Fibroblast of lung (primary cell): Measurements from ENCODE around the gene USP13. TPM values are rescaled to one million over a fixed set of nuclear protein-coding genes. Genes with fewer than 3 reads are reported as not detected.

Experiments used
- DNase-seq, 2 donors: peaks; one replicate each; pipeline versions ENCODE4 v3.0.0 to v3.0.0-alpha.2; 2010; ENCODE audit warnings: low read depth in 2 of 2
- H2AFZ ChIP-seq: 2 replicates; pipeline ENCODE4 v1.5.1; 2012; ENCODE audit warnings: low read length, control low read depth, inconsistent platforms
- H3K27ac ChIP-seq: 2 replicates; pipeline ENCODE4 v1.5.1; 2011; ENCODE audit warnings: low read length, control low read depth; ENCODE audit not compliant: insufficient read depth
- H3K27me3 ChIP-seq: 2 replicates; pipeline ENCODE4 v1.5.1; 2011; ENCODE audit warnings: mild to moderate bottlenecking, low read length; ENCODE audit not compliant: control insufficient read depth, insufficient read depth
- H3K36me3 ChIP-seq: 2 replicates; pipeline ENCODE4 v1.5.1; 2011; ENCODE audit warnings: low read length; ENCODE audit not compliant: control insufficient read depth, insufficient read depth
- H3K4me1 ChIP-seq: 2 replicates; pipeline ENCODE4 v1.5.1; 2011; ENCODE audit warnings: low read length; ENCODE audit not compliant: control insufficient read depth, insufficient read depth; ENCODE audit errors: extremely low read depth
- H3K4me2 ChIP-seq: 2 replicates; pipeline ENCODE4 v1.5.1; 2011; ENCODE audit warnings: low read length, control low read depth; ENCODE audit not compliant: insufficient read depth; ENCODE audit errors: extremely low read depth
- H3K4me3 ChIP-seq, 4 experiments: fragments of 200-600 bp in 1 of 4; sonication (generic) in 1 of 4; replicated peaks in 1 of 4; 2 replicates each; pipeline ENCODE4 v1.5.1; 2011 to 2016; ENCODE audit warnings: low read length in 4 of 4, low read depth in 3 of 4, mild to moderate bottlenecking in 3 of 4, control low read depth in 2 of 4, inconsistent platforms in 1 of 4, mixed read lengths in 1 of 4; ENCODE audit not compliant: insufficient read depth in 1 of 4; ENCODE audit errors: control extremely low read depth in 1 of 4
- H3K79me2 ChIP-seq: 2 replicates; pipeline ENCODE4 v1.5.1; 2012; ENCODE audit warnings: mild to moderate bottlenecking, low read length, inconsistent platforms; ENCODE audit not compliant: control insufficient read depth, insufficient read depth
- H3K9ac ChIP-seq: 2 replicates; pipeline ENCODE4 v1.5.1; 2011; ENCODE audit warnings: mild to moderate bottlenecking, low read length, control low read depth; ENCODE audit not compliant: insufficient read depth
- H3K9me3 ChIP-seq: 2 replicates; pipeline ENCODE4 v1.5.1; 2012; ENCODE audit warnings: low read depth, low read length; ENCODE audit not compliant: control insufficient read depth, insufficient read depth
- H4K20me1 ChIP-seq: 2 replicates; pipeline ENCODE4 v1.5.1; 2011; ENCODE audit warnings: low read length; ENCODE audit not compliant: control insufficient read depth, insufficient read depth; ENCODE audit errors: extremely low read depth
- CTCF ChIP-seq, 2 donors: IDR thresholded peaks in 1 of 2; conservative IDR thresholded peaks in 1 of 2; 1 replicate in 1 of 2; 2 replicates in 1 of 2; pipeline ENCODE4 v1.5.1; 2011 to 2012; ENCODE audit warnings: low read length in 2 of 2, control low read depth in 1 of 2, inconsistent platforms in 1 of 2, low read depth in 1 of 2, mild to moderate bottlenecking in 1 of 2
- EZH2 ChIP-seq: IDR thresholded peaks from 2 replicates; pipeline ENCODE4 v1.5.1; 2012; ENCODE audit warnings: low read length, control low read depth, mild to moderate bottlenecking; ENCODE audit errors: missing control alignments
- polyA plus RNA-seq, 2 donors: library from polyadenylated mRNA; depleted of rRNA in 1 of 2; stranded (reverse) in 1 of 2; unstranded in 1 of 2; fragments of >200 nt; gene quantifications; 2 replicates each; pipeline ENCODE4 v1.2.1, GENCODE V29; 2011 to 2012; ENCODE audit warnings: missing spikeins in 1 of 2
- total RNA-seq: library from RNA; depleted of rRNA; stranded (reverse); fragments of >200 nt; gene quantifications from 2 replicates; pipeline ENCODE4 v1.2.1, GENCODE V29; 2014

USP13 gene
- total and polyA plus RNA-seq, 2 donors (not counting 1 experiment from before 2014, with no cell fraction given), result 11.7 to 15.7 TPM

GRCh38 chr3:179743913-179744312 is 91.1 kb downstream of the USP13 start:
- no peaks in the 10 kb centered on the region for H3K79me2 ChIP-seq
- TF ChIP-seq EZH2 (no peak), CTCF (conservative IDR thresholded peaks at IDR 0.05 in 1 of 2, IDR thresholded peaks at IDR 0.05 in 1 of 2; ENCODE audit: low read depth in 1 of 2, low read length in 2 of 2) (no peak)

GRCh38 chr3:179744667-179745066 is 91.8 kb downstream of the USP13 start:
- no peak for TF ChIP-seq EZH2
- no peak for TF ChIP-seq CTCF (conservative IDR thresholded peaks at IDR 0.05 in 1 of 2, IDR thresholded peaks at IDR 0.05 in 1 of 2; ENCODE audit: low read depth in 1 of 2, low read length in 2 of 2)
- Histone ChIP-seq H3K36me3 (peaks cover 5% of the 10 kb centered on the region), H3K9me3 (no peaks in the 10 kb centered on the region), H3K4me1 (no peaks in the 10 kb centered on the region), H3K4me2 (no peak overlapping the region), H2AFZ (no peak overlapping the region), H3K27ac (no peak overlapping the region), H3K27me3 (no peaks in the 10 kb centered on the region), H3K79me2 (no peaks in the 10 kb centered on the region), H4K20me1 (no peaks in the 10 kb centered on the region), H3K4me3 (no peak overlapping the region), H3K9ac (no peak overlapping the region)
- DNase-seq, result no peak

More at GRCh38 chr3:179743913-179744312, 91.1 kb downstream of the USP13 start:
- DNase-seq, result no peak
- Histone ChIP-seq H2AFZ (no peak overlapping the region), H3K9me3 (no peaks in the 10 kb centered on the region), H3K36me3 (peaks cover 5% of the 10 kb centered on the region), H3K27me3 (no peaks in the 10 kb centered on the region), H3K27ac (no peak overlapping the region), H3K9ac (no peak overlapping the region), H3K4me1 (no peaks in the 10 kb centered on the region), H3K4me3 (no peak overlapping the region), H4K20me1 (no peaks in the 10 kb centered on the region), H3K4me2 (no peak overlapping the region)

- Histone ChIP-seq H3K36me3 (peaks cover 5% of the 10 kb centered on the region), H3K4me3 (no peak overlapping the region), H3K27ac (no peak overlapping the region), H2AFZ (no peak overlapping the region), H3K27me3 (no peaks in the 10 kb centered on the region), H3K4me1 (no peaks in the 10 kb centered on the region), H3K79me2 (no peaks in the 10 kb centered on the region), H3K4me2 (no peak overlapping the region), H4K20me1 (no peaks in the 10 kb centered on the region), H3K9ac (no peak overlapping the region), H3K9me3 (no peaks in the 10 kb centered on the region)
- no peak for TF ChIP-seq CTCF (conservative IDR thresholded peaks at IDR 0.05 in 1 of 2, IDR thresholded peaks at IDR 0.05 in 1 of 2; ENCODE audit: low read depth in 1 of 2, low read length in 2 of 2)
- no peak for TF ChIP-seq EZH2
- no peak for DNase-seq
Observed at GRCh38 chr3:179745079-179745478, 92.2 kb downstream of the USP13 start.
